Trophoblast cell (in vitro differentiated cells and primary cell): ENCODE measurements around the gene IGFBP3.

ENCODE experiments used
- DNase-seq, 2 donors: peaks; one replicate each; pipeline ENCODE4 v3.0.0-alpha.2; 2016
- H2AFZ ChIP-seq: 2 replicates; pipeline ENCODE4 v1.6.1; 2013; ENCODE audit warnings: low read length, moderate library complexity, mild to moderate bottlenecking; ENCODE audit not compliant: insufficient read depth, poor library complexity
- H2AK5ac ChIP-seq: 2 replicates; pipeline ENCODE4 v1.6.1; 2013; ENCODE audit warnings: mild to moderate bottlenecking, low read length
- H2BK120ac ChIP-seq: 2 replicates; pipeline ENCODE4 v1.6.1; 2013; ENCODE audit warnings: low read length, mild to moderate bottlenecking, moderate library complexity; ENCODE audit not compliant: insufficient read depth, poor library complexity
- H2BK12ac ChIP-seq: 2 replicates; pipeline ENCODE4 v1.6.1; 2013; ENCODE audit warnings: mild to moderate bottlenecking, low read length, moderate library complexity
- H2BK5ac ChIP-seq: 2 replicates; pipeline ENCODE4 v1.6.1; 2013; ENCODE audit warnings: low read length, low read depth, moderate library complexity, mild to moderate bottlenecking; ENCODE audit not compliant: poor library complexity
- H3K14ac ChIP-seq: 2 replicates; pipeline ENCODE4 v1.6.1; 2013; ENCODE audit warnings: mild to moderate bottlenecking, low read length
- H3K18ac ChIP-seq: 2 replicates; pipeline ENCODE4 v1.6.1; 2013; ENCODE audit warnings: mild to moderate bottlenecking, low read length
- H3K23ac ChIP-seq: 2 replicates; pipeline ENCODE4 v1.6.1; 2013; ENCODE audit warnings: low read length
- H3K27ac ChIP-seq: 2 replicates; pipeline ENCODE4 v1.5.1; 2013; ENCODE audit warnings: low read depth, mild to moderate bottlenecking, inconsistent platforms, low read length, moderate library complexity
- H3K27me3 ChIP-seq: 2 replicates; pipeline ENCODE4 v1.6.1; 2013; ENCODE audit warnings: inconsistent platforms, mild to moderate bottlenecking, low read length, moderate library complexity; ENCODE audit not compliant: insufficient read depth
- H3K36me3 ChIP-seq, 2 experiments: 1 replicate in 1 of 2; 2 replicates in 1 of 2; pipeline ENCODE4 v1.6.1; 2013; ENCODE audit warnings: low read length in 2 of 2, mild to moderate bottlenecking in 2 of 2, moderate library complexity in 1 of 2; ENCODE audit not compliant: insufficient read depth in 2 of 2, control insufficient read depth in 1 of 2
- H3K4ac ChIP-seq: 2 replicates; pipeline ENCODE4 v1.6.1; 2013; ENCODE audit warnings: low read depth, mild to moderate bottlenecking, low read length, moderate library complexity
- H3K4me1 ChIP-seq, 2 experiments: 1 replicate in 1 of 2; 2 replicates in 1 of 2; pipeline ENCODE4 v1.6.1; 2013; ENCODE audit warnings: low read length in 2 of 2, mild to moderate bottlenecking in 2 of 2, moderate library complexity in 1 of 2; ENCODE audit not compliant: insufficient read depth in 2 of 2, control insufficient read depth in 1 of 2
- H3K4me2 ChIP-seq: 2 replicates; pipeline ENCODE4 v1.6.1; 2013; ENCODE audit warnings: inconsistent platforms, mild to moderate bottlenecking, low read length, moderate library complexity
- H3K4me3 ChIP-seq: 2 replicates; pipeline ENCODE4 v1.5.1; 2013; ENCODE audit warnings: mild to moderate bottlenecking, low read depth, low read length, inconsistent platforms
- H3K79me1 ChIP-seq: one replicate; pipeline ENCODE4 v1.6.1; 2013; ENCODE audit warnings: low read length
- H3K79me2 ChIP-seq: 2 replicates; pipeline ENCODE4 v1.6.1; 2013; ENCODE audit warnings: low read length, mild to moderate bottlenecking; ENCODE audit not compliant: control insufficient read depth, insufficient read depth, poor library complexity
- H3K9ac ChIP-seq: 2 replicates; pipeline ENCODE4 v1.6.1; 2013; ENCODE audit warnings: mild to moderate bottlenecking, low read length
- H3K9me3 ChIP-seq: 2 replicates; pipeline ENCODE4 v1.6.1; 2013; ENCODE audit warnings: low read depth, mild to moderate bottlenecking, control low read depth, inconsistent platforms, low read length; ENCODE audit not compliant: insufficient read depth
- H4K12ac ChIP-seq: 2 replicates; pipeline ENCODE4 v1.6.1; 2013; ENCODE audit warnings: low read depth, mild to moderate bottlenecking, low read length, moderate library complexity
- H4K8ac ChIP-seq: 2 replicates; pipeline ENCODE4 v1.6.1; 2013; ENCODE audit warnings: low read depth, mild to moderate bottlenecking, low read length, moderate library complexity
- H4K91ac ChIP-seq: one replicate; pipeline ENCODE4 v1.6.1; 2013; ENCODE audit warnings: low read depth, mild to moderate bottlenecking, low read length, moderate library complexity
- WGBS: extraction: QIAGEN DNeasy Blood & Tissue Kit; methylation state at CpG from one replicate; pipeline ENCODE4 v1.1.7; 2013; ENCODE audit warnings: missing lambda C conversion rate; ENCODE audit not compliant: insufficient read length, insufficient coverage; ENCODE audit errors: extremely low coverage; 5-methylcytosine and 5-hydroxymethylcytosine counted together

Gene IGFBP3

GRCh38 chr7:45888993-45889366 is 32.1 kb downstream of the IGFBP3 start:
- Histone ChIP-seq H4K8ac (no peak overlapping the region), H3K4me1 (peaks cover 8 to 12% of the 10 kb centered on the region in 2 experiments), H2BK120ac (no peak overlapping the region), H3K4me3 (peak overlapping the region; percentile 67), H3K4me2 (peak overlapping the region; percentile 97), H2BK12ac (no peak overlapping the region), H3K27ac (no peak overlapping the region), H3K14ac (no peak overlapping the region), H3K27me3 (peaks cover 16% of the 10 kb centered on the region), H3K79me2 (no peaks in the 10 kb centered on the region), H4K12ac (no peak overlapping the region), H4K91ac (no peak overlapping the region), H3K9me3 (peaks cover 2% of the 10 kb centered on the region), H2AK5ac (no peak overlapping the region), H3K4ac (no peak overlapping the region), H3K18ac (no peak overlapping the region), H3K23ac (no peak overlapping the region), H2AFZ (no peak overlapping the region), H3K36me3 (no peaks in the 10 kb centered on the region), H3K9ac (no peak overlapping the region), H2BK5ac (no peak overlapping the region), H3K79me1 (no peaks in the 10 kb centered on the region)
- no peak for DNase-seq
- no CpG with 5 or more reads among the region's 14 CpGs for WGBS

GRCh38 chr7:45888185-45888992 is 32.7 kb downstream of the IGFBP3 start, which contains the start of gene IGFBP1:
TSS of gene IGFBP1 (plus strand) at chr7:45888488. CDS start at chr7:45888653, 165 bp downstream.
- Histone ChIP-seq H3K9ac (peak within 1 kb of the TSS; percentile 5), H3K36me3 (no peaks in the 10 kb centered on the region), H3K79me1 (no peaks in the 10 kb centered on the region), H4K8ac (no peak within 1 kb of the TSS), H3K23ac (no peak within 1 kb of the TSS), H2BK120ac (no peak within 1 kb of the TSS), H3K18ac (no peak within 1 kb of the TSS), H2AK5ac (no peak within 1 kb of the TSS), H3K79me2 (no peaks in the 10 kb centered on the region), H3K9me3 (peaks cover 2% of the 10 kb centered on the region), H3K4me1 (peaks cover 8 to 12% of the 10 kb centered on the region in 2 experiments), H4K12ac (no peak within 1 kb of the TSS), H3K14ac (no peak within 1 kb of the TSS), H3K4me3 (peak within 1 kb of the TSS; percentile 67), H3K4me2 (peak within 1 kb of the TSS; percentile 97), H3K27ac (no peak within 1 kb of the TSS), H3K4ac (no peak within 1 kb of the TSS), H3K27me3 (peaks cover 16% of the 10 kb centered on the region), H4K91ac (no peak within 1 kb of the TSS), H2BK5ac (no peak within 1 kb of the TSS), H2BK12ac (no peak within 1 kb of the TSS), H2AFZ (no peak within 1 kb of the TSS)
- DNase-seq = peak in 1 of 2 donors; percentile 22
- no CpG with 5 or more reads among the region's 73 CpGs for WGBS

DNA sequence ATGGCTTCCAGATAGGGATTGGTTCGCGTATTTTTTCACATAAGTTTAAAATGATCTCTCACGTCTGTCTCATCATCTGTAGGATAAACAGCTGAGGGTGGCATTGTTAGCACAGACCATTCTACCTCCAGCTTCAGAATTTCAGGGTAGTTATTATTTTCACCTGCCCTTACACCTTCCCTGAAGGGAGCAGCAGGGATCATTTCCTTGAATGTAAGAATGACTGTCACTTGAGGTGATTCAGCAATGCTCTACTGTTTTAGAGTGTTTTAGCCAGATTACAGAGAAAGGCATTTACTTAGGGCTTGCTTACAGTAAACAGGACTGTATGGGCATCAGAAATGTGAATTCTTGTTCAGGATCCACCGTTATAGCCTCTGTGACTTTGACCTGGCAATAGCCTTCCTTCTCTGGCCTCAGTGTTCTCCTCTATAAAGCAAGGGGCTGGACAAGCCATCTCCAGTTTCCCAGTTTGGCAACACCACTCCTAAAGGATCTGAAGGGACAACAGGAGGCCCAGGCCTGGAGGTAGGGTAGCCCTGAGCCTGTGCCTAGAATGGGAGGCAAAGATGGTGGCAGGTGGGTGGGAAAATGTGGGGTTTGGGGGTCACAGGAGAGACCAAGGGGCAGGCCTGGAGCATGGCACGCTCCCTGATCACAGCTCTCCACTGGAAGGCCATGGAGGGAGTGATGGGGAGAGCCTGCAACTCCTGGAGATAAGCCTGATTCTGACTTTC is 34.0 kb downstream of the IGFBP3 start:
- peaks cover 2% of the 10 kb centered on the region for H3K9me3 ChIP-seq
- peaks cover 8 to 12% of the 10 kb centered on the region in 2 experiments for H3K4me1 ChIP-seq
- no peak overlapping the region for H3K4me2 ChIP-seq
- H3K79me2 ChIP-seq = no peaks in the 10 kb centered on the region
- H3K4me3 ChIP-seq = no peak overlapping the region
- H3K14ac ChIP-seq = no peak overlapping the region
- no peak overlapping the region for H4K91ac ChIP-seq
- WGBS = no CpG with 5 or more reads among the region's 5 CpGs
- H3K18ac ChIP-seq = no peak overlapping the region
- no peak overlapping the region for H4K12ac ChIP-seq
- no peak overlapping the region for H2BK5ac ChIP-seq
- no peak overlapping the region for H2AK5ac ChIP-seq
- H2AFZ ChIP-seq = no peak overlapping the region
- no peak overlapping the region for H4K8ac ChIP-seq
- no peaks in the 10 kb centered on the region for H3K79me1 ChIP-seq
- no peak overlapping the region for H2BK120ac ChIP-seq
- H3K27me3 ChIP-seq = peaks cover 16% of the 10 kb centered on the region
- no peaks in the 10 kb centered on the region for H3K36me3 ChIP-seq
- no peak overlapping the region for H2BK12ac ChIP-seq
- H3K9ac ChIP-seq = no peak overlapping the region
- no peak overlapping the region for H3K27ac ChIP-seq
- DNase-seq = no peak
- no peak overlapping the region for H3K4ac ChIP-seq
- no peak overlapping the region for H3K23ac ChIP-seq

DNA sequence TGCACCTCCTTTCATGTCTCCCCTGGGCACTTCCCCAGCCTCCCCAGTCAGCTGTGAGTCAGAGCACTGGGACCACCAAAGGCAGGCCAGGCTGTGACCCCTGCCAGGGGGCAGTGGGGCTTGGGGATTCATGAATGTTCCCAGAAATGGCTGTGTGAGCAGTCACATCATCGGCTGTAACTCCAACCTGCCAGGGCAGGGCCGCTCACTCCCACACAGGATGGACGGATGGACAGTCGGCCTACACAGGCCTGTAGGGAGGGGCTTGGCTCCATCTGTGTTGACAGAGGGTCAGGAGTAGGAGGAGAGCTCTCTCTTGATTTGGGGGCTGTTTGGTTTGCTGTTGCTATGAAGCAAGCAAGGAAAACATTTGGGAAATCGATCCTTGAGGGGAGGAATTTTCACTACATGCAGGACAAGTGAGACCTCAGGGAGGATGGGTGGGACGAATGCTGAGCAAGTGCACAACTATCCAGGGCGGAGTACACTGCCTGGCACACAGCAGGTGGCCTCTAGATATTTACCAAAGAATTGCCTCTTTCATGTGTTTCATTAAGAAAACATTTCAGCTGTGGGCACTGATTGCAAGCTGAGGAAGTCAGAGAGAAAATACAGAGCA is 35.7 kb downstream of the IGFBP3 start:
- DNase-seq = no peak
- H3K27ac ChIP-seq = no peak overlapping the region

More for the DNA sequence above, 35.7 kb downstream of the IGFBP3 start:
- H3K23ac ChIP-seq = no peak overlapping the region
- no peak overlapping the region for H2BK12ac ChIP-seq
- H3K36me3 ChIP-seq = no peaks in the 10 kb centered on the region
- peaks cover 5% of the 10 kb centered on the region for H3K9me3 ChIP-seq
- no peak overlapping the region for H3K9ac ChIP-seq
- no peak overlapping the region for H4K8ac ChIP-seq
- no peak overlapping the region for H3K4me2 ChIP-seq
- H3K27me3 ChIP-seq = peaks cover 16% of the 10 kb centered on the region
- H3K4me1 ChIP-seq = peaks cover 8 to 12% of the 10 kb centered on the region in 2 experiments
- WGBS = no CpG with 5 or more reads among the region's 7 CpGs
- no peak overlapping the region for H3K4ac ChIP-seq
- H2AK5ac ChIP-seq = no peak overlapping the region
- H4K91ac ChIP-seq = no peak overlapping the region
- H3K79me2 ChIP-seq = no peaks in the 10 kb centered on the region
- H3K79me1 ChIP-seq = no peaks in the 10 kb centered on the region
- no peak overlapping the region for H3K18ac ChIP-seq
- H4K12ac ChIP-seq = no peak overlapping the region
- H2BK5ac ChIP-seq = no peak overlapping the region
- H2BK120ac ChIP-seq = no peak overlapping the region
- H2AFZ ChIP-seq = no peak overlapping the region
- no peak overlapping the region for H3K4me3 ChIP-seq
- H3K14ac ChIP-seq = no peak overlapping the region
